ENCODE data around the gene WDR12.
A peak's percentile ranks its signal among the peaks of the same experiment; 100 is the strongest.
"Not testable (repeated sequence)": the region's sequence is repeated elsewhere in the genome, so short reads cannot be mapped to it uniquely, and the experiment has no call there.

Gene WDR12

DNA sequence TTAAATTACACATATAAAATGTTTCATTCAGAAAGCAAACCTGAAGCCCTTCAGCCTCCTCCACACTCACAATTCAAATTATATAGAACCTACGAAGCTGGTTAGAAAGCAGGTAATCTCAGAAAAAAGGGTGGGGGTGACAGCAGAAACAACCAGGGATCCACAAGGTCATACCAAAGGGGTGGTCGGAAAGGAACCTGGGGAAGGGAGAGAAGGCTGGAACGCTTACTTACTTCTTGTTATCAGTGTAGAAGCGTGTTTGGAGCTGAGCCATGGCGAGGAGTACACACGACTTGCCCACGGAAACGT lies 316 bp downstream of the WDR12 start:
- no peak for DNase-seq (ENCODE audit: low read depth)
- TF ChIP-seq, protein P1, sequence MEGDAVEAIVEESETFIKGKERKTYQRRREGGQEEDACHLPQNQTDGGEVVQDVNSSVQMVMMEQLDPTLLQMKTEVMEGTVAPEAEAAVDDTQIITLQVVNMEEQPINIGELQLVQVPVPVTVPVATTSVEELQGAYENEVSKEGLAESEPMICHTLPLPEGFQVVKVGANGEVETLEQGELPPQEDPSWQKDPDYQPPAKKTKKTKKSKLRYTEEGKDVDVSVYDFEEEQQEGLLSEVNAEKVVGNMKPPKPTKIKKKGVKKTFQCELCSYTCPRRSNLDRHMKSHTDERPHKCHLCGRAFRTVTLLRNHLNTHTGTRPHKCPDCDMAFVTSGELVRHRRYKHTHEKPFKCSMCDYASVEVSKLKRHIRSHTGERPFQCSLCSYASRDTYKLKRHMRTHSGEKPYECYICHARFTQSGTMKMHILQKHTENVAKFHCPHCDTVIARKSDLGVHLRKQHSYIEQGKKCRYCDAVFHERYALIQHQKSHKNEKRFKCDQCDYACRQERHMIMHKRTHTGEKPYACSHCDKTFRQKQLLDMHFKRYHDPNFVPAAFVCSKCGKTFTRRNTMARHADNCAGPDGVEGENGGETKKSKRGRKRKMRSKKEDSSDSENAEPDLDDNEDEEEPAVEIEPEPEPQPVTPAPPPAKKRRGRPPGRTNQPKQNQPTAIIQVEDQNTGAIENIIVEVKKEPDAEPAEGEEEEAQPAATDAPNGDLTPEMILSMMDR (IDR thresholded peaks at IDR 0.05; ENCODE audit: insufficient read depth, low read depth, low read length, missing control alignments) = no peak
- H3K4me3 ChIP-seq (ENCODE audit: low read length) = peak overlapping the region; percentile 99

DNA sequence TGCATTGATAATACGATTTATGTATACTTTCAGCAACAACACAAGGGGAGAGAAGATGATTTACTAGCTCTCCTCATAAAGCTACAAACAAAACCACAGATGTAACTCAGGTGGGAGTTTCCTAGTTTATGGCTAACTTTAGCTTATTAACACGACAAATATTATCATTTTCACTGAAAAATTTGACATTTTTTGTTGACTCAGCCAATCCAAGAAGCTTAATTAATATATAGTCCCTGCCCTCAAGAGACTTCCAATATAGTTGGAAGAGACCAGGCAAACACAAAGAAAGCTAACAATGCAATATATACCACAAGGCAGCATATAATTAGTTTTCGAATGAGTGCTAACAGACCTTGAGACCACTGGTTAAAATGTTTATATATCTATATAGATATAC lies 775 bp downstream of the WDR12 start:
- TF ChIP-seq, protein P1 (IDR thresholded peaks at IDR 0.05; ENCODE audit: insufficient read depth, low read depth, low read length, missing control alignments) = no peak
- peak overlapping the region; percentile 99 for H3K4me3 ChIP-seq (ENCODE audit: low read length)
- no peak for DNase-seq (ENCODE audit: low read depth)

DNA sequence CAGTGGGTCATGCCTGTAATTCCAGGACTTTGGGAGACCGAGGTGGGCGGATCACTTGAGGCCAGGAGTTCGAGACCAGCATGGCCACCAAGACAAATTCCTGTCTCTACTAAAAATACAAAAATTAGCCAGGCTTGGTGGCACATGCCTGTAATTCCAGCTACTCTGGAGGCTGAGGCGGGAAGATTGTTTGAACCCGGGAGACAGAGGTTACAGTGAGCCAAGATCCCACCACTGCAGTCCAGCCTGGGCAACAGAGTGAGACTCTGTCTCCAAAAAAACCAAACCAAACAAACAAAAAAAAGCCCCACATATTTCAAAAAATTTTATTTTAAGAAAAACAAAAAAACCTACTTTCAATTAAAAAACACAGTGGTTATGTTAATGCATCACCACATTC lies 1.2 kb downstream of the WDR12 start:
- not testable (repeated sequence) for DNase-seq (ENCODE audit: low read depth)
- H3K4me3 ChIP-seq (ENCODE audit: low read length) = peak overlapping the region; percentile 99

DNA sequence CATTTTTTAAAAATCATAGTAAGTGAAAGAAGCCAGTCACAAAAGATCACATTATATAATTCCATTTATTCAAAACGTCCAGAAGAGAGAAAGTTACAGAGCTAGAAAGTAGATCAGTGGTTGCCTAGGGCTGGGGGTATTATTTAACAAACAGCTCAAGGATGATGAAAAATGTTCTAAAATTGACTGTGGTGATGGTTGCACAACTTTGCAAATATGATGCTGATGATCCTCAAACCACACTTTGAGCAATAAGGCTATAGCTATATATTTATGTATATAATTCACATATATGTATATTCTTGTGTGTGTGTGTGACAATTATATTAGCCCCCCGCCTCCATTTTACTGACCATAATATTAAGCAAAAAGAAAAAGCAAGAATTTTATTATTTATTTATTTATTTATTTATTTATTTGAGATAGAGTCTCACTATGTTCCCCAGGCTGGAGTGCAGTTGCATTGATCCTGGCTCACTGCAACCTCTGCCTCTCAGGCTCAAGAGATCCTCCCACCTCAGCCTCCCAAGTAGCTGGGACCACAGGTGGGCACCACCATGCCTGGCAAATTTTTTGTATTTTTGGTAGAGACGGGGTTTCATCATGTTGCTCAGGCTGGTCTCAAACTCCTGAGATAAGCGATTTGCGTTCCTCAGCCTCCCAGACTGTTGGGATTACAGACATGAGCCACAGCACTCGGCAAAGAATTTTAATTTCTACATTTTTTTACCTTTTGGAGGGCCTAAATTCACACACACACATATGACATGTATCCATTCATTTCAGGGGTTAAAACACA lies 1.9 kb downstream of the WDR12 start:
- no peak overlapping the region for H3K4me3 ChIP-seq (ENCODE audit: low read length)
- TF ChIP-seq, protein P1 (IDR thresholded peaks at IDR 0.05; ENCODE audit: insufficient read depth, low read depth, low read length, missing control alignments) = no peak
- no peak for DNase-seq (ENCODE audit: low read depth)

DNA sequence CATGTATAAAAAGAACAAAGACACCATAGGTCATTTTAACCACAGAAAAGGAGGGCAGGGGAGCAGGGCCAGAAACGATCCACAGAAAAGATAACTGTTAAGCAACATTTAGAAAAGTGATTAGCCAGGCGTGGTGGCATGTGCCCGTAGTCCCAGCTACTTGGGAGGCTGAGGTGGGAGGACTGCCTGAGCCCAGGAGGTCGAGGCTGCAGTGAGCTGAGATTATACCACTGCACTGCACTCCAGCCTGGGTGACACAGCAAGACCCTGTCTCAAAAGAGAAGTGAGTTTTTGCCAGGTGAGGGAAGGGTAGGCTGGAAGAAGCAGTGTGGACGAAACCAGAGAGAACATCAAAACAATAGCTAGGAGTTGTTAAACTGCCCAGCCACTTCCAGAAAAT lies 3.3 kb downstream of the WDR12 start:
- no peak overlapping the region for H3K4me3 ChIP-seq (ENCODE audit: low read length)
- TF ChIP-seq, protein P1 (IDR thresholded peaks at IDR 0.05; ENCODE audit: insufficient read depth, low read depth, low read length, missing control alignments) = no peak
- no peak for DNase-seq (ENCODE audit: low read depth)

DNA sequence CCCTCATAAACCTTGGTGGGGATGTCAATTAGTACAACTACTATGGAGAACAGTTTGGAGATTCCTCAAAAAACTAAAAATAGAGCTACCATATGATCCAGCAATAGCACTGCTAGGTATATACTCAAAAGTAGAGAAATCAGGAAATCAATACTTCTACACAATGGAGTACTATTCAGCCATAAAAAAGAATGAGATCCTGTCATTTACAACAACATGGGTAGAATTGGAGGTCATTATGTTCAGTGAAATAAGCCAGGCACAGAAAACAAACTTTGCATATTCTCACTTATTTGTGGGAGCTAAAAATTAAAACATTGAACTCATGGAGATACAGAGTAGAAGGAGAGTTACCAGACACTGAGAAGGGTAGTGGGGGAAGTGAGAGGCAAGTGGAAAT lies 6.0 kb downstream of the WDR12 start:
- DNase-seq (ENCODE audit: low read depth); H3K4me3 ChIP-seq (ENCODE audit: low read length): not testable (repeated sequence)

DNA sequence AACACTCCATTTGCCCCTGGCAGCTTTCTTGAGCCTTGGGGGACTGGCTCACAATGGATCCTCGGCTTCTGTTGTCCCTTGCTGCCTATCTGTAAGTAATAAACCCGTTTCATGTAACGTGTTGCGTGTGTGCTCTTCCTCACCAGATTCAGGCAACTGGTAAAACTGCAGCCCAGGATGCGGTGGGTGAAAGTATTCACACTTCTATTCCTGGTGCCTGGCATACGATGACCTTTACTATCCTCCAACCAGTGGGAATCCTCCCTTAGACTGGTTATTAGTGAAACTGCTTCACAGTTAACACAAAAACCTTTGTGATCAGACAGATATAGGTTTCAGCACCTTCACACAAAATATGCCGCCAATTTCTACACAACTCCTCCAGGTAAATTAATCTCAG lies 26.3 kb downstream of the WDR12 start:
- H3K4me3 ChIP-seq (ENCODE audit: low read length) = no peak overlapping the region
- no peak for DNase-seq (ENCODE audit: low read depth)
- TF ChIP-seq, protein P1 (IDR thresholded peaks at IDR 0.05; ENCODE audit: insufficient read depth, low read depth, low read length, missing control alignments) = no peak

DNA sequence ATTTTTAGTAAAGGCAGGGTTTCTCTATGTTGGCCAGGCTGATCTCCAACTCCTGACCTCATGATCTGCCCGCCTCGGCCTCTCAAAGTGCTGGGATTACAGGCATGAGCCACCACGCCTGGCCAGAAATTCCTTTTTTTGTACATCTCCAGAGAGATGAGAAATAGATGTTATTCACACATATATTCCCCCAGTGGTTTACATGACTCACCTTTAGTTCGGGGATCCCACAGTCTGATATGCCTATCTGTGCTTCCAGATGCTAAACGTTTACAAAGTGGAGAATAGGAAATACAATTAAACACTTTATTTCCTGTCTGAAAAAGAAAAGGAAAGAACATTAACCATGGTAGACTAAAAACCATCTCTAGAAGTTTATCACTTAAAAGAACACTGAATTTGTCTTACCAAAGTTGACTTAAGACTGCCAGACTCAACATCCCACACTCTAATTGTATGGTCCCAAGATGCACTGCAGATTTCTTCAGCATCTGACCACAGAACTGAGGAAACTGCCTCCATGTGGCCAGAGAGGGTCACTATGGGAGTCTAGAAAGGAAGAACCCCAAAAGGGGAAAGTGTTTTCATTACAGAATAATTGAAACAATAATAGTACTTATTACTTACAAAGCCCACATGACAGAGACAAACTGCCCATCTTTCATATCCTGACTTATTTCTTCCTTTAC lies 27.3 kb downstream of the WDR12 start:
- no peak for DNase-seq (ENCODE audit: low read depth)
- TF ChIP-seq, protein P1 (IDR thresholded peaks at IDR 0.05; ENCODE audit: insufficient read depth, low read depth, low read length, missing control alignments) = no peak
- no peak overlapping the region for H3K4me3 ChIP-seq (ENCODE audit: low read length)

All from epithelial cell of esophagus (primary cell).